Keratinocyte (primary cell): ENCODE measurements around the gene NLRP6. TPM values are rescaled to one million over a fixed set of nuclear protein-coding genes. Genes with fewer than 3 reads are reported as not detected.

Experiments used
- DNase-seq: peaks from one replicate; pipeline ENCODE4 v3.0.0-alpha.2; 2011; ENCODE audit warnings: low read depth, missing footprints, low spot score
- FAIRE-seq: peaks from 2 replicates; lab custom pipeline; 2011; peaks lifted over from hg19 to GRCh38; lab: Jason Lieb, UNC
- H2AFZ ChIP-seq: 2 replicates; pipeline ENCODE4 v1.6.0; 2012; ENCODE audit warnings: low read length, control low read depth, inconsistent platforms; ENCODE audit not compliant: control insufficient read depth
- H3K27ac ChIP-seq: 2 replicates; pipeline ENCODE4 v1.5.1; 2011; ENCODE audit warnings: low read length; ENCODE audit not compliant: control insufficient read depth, insufficient read depth
- H3K27me3 ChIP-seq: 3 replicates; pipeline ENCODE4 v1.6.0; 2011; ENCODE audit warnings: low read length; ENCODE audit not compliant: control insufficient read depth, insufficient read depth; ENCODE audit errors: extremely low read depth
- H3K36me3 ChIP-seq, 2 experiments: 2 replicates in 1 of 2; 3 replicates in 1 of 2; pipeline ENCODE4 v1.5.1; 2011; ENCODE audit warnings: low read length in 2 of 2, mild to moderate bottlenecking in 1 of 2; ENCODE audit not compliant: control insufficient read depth in 2 of 2, insufficient read depth in 2 of 2; ENCODE audit errors: extremely low read depth in 1 of 2
- H3K4me1 ChIP-seq: 3 replicates; pipeline ENCODE4 v1.5.1; 2011; ENCODE audit warnings: low read length; ENCODE audit not compliant: control insufficient read depth, insufficient read depth; ENCODE audit errors: extremely low read depth
- H3K4me2 ChIP-seq: 3 replicates; pipeline ENCODE4 v1.6.0; 2011; ENCODE audit warnings: low read depth, low read length; ENCODE audit not compliant: control insufficient read depth, insufficient read depth; ENCODE audit errors: extremely low read depth
- H3K4me3 ChIP-seq, 3 experiments: fragments of 200-600 bp in 1 of 3; sonication (generic) in 1 of 3; 2 replicates in 2 of 3; 3 replicates in 1 of 3; pipeline ENCODE4 v1.5.1; 2011 to 2016; ENCODE audit warnings: low read length in 3 of 3, mild to moderate bottlenecking in 3 of 3, control low read depth in 2 of 3, inconsistent platforms in 1 of 3, low read depth in 1 of 3, mixed read lengths in 1 of 3, mixed run types in 1 of 3, moderate library complexity in 1 of 3; ENCODE audit not compliant: control insufficient read depth in 2 of 3, insufficient read depth in 2 of 3; ENCODE audit errors: extremely low read depth in 1 of 3
- H3K79me2 ChIP-seq: 2 replicates; pipeline ENCODE4 v1.6.0; 2012; ENCODE audit warnings: low read length; ENCODE audit not compliant: control insufficient read depth, insufficient read depth
- H3K9ac ChIP-seq: 3 replicates; pipeline ENCODE4 v1.6.0; 2011; ENCODE audit warnings: low read length; ENCODE audit not compliant: control insufficient read depth, insufficient read depth; ENCODE audit errors: extremely low read depth
- H3K9me1 ChIP-seq: 3 replicates; pipeline ENCODE4 v1.6.0; 2011; ENCODE audit warnings: low read length; ENCODE audit not compliant: control insufficient read depth, insufficient read depth; ENCODE audit errors: extremely low read depth
- H3K9me3 ChIP-seq: 2 replicates; pipeline ENCODE4 v1.5.1; 2012; ENCODE audit warnings: low read depth, low read length; ENCODE audit not compliant: control insufficient read depth
- H4K20me1 ChIP-seq: 3 replicates; pipeline ENCODE4 v1.6.0; 2011; ENCODE audit warnings: low read length; ENCODE audit not compliant: control insufficient read depth, insufficient read depth; ENCODE audit errors: extremely low read depth
- EZH2 ChIP-seq: IDR thresholded peaks from one replicate; pipeline ENCODE4 v1.6.1; 2012; ENCODE audit warnings: inconsistent platforms, mild to moderate bottlenecking, low read length, moderate library complexity
- dilution Hi-C: fragments of 300-500 bp; cut with MboI; formaldehyde crosslinking; loops from one replicate; pipeline ENCODE4 v1.7.0; 2020; ENCODE audit warnings: low sequenced_read_pairs; ENCODE audit not compliant: extremely low pct_ligation_motif_present
- polyA plus RNA-seq, 5 experiments: library from polyadenylated mRNA; depleted of rRNA in 3 of 5; stranded (reverse) in 3 of 5; stranded (forward) in 1 of 5; unstranded in 1 of 5; fragments of >200 nt; gene quantifications; 1 replicate in 1 of 5; 2 replicates in 3 of 5; 3 replicates in 1 of 5; pipeline versions ENCODE4 v1.2.1 to v1.2.3, GENCODE V29; 2011 to 2012; ENCODE audit warnings: missing spikeins in 2 of 5, low read depth in 1 of 5, low replicate concordance in 1 of 5
- TF ChIP-seq, protein P1 (sequence below), 3 experiments: IDR thresholded peaks in 1 of 3; conservative IDR thresholded peaks in 1 of 3; optimal IDR thresholded peaks in 1 of 3; 2 replicates in 2 of 3; 3 replicates in 1 of 3; pipeline versions ENCODE3 to v1.5.1; 2011; ENCODE audit warnings: low read length in 3 of 3, mild to moderate bottlenecking in 3 of 3, moderate library complexity in 2 of 3, control low read depth in 1 of 3, inconsistent platforms in 1 of 3; ENCODE audit not compliant: insufficient read depth in 2 of 3; ENCODE audit errors: extremely low read depth in 1 of 3

Gene NLRP6
- polyA plus RNA-seq, 1 donor (not counting 4 experiments of a cell fraction or from before 2014, with no cell fraction given): not detected

DNA sequence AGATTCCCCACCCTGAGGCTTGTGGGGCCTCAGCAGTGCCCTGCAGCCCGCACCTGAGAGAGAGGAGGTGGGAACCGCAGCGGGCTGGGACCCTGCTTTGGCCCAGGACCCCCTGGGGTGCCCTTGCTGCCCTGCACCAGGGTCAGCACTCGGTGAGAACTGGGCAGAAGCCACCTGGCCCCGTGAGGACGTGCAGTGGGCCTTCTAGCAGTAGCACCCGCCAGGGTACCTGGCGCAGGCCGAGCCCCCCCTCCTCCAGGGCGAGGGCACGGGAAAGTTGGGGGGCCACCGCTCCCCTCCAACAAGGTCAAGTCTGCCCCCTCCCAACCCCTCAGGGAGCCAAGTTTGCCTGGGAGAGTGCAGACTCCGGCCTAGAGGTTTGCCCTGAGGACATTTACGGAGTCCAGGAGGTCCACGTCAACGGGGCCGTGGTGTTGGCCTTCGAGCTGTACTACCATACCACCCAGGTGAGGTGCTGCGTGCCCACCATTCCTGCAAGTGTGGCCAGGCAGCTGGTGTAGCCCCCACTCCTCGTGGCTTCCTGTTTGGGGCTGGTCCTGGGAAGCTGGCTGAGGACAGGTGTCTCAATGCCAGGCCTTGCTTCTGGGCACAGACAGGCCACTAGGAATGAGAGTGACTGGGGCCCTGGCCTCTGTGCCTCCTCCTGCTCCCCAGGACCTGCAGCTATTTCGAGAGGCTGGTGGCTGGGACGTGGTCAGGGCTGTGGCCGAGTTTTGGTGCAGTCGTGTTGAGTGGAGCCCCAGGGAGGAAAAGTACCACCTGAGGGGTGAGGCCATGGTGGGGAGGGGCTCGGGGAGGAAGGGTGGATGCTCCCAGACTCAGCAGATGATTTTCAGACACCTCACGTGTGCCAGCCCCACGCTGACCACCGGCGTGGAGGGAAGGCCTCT is 14.3 kb downstream of the NLRP6 start:
- H3K4me2 ChIP-seq: no peak overlapping the region
- H3K9me3 ChIP-seq: no peaks in the 10 kb centered on the region
- H3K9ac ChIP-seq: no peak overlapping the region
- H3K4me3 ChIP-seq: no peak overlapping the region
- H3K27ac ChIP-seq: no peak overlapping the region
- FAIRE-seq: no peak
- no peak overlapping the region for H2AFZ ChIP-seq
- no peaks in the 10 kb centered on the region for H3K79me2 ChIP-seq
- H3K4me1 ChIP-seq: peaks cover 7% of the 10 kb centered on the region
- H3K36me3 ChIP-seq: no peaks in the 10 kb centered on the region
- no peaks in the 10 kb centered on the region for H3K9me1 ChIP-seq
- no peak for DNase-seq
- TF ChIP-seq, protein P1, sequence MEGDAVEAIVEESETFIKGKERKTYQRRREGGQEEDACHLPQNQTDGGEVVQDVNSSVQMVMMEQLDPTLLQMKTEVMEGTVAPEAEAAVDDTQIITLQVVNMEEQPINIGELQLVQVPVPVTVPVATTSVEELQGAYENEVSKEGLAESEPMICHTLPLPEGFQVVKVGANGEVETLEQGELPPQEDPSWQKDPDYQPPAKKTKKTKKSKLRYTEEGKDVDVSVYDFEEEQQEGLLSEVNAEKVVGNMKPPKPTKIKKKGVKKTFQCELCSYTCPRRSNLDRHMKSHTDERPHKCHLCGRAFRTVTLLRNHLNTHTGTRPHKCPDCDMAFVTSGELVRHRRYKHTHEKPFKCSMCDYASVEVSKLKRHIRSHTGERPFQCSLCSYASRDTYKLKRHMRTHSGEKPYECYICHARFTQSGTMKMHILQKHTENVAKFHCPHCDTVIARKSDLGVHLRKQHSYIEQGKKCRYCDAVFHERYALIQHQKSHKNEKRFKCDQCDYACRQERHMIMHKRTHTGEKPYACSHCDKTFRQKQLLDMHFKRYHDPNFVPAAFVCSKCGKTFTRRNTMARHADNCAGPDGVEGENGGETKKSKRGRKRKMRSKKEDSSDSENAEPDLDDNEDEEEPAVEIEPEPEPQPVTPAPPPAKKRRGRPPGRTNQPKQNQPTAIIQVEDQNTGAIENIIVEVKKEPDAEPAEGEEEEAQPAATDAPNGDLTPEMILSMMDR (optimal IDR thresholded peaks at IDR 0.05 in 1 of 3, IDR thresholded peaks at IDR 0.05 in 1 of 3, conservative IDR thresholded peaks at IDR 0.05 in 1 of 3; ENCODE audit: extremely low read depth in 1 of 3, insufficient read depth in 2 of 3, low read length in 3 of 3): no peak
- TF ChIP-seq EZH2: no peak
- dilution Hi-C loops: no loop called here
- peaks cover 18% of the 10 kb centered on the region for H3K27me3 ChIP-seq
- no peaks in the 10 kb centered on the region for H4K20me1 ChIP-seq

DNA sequence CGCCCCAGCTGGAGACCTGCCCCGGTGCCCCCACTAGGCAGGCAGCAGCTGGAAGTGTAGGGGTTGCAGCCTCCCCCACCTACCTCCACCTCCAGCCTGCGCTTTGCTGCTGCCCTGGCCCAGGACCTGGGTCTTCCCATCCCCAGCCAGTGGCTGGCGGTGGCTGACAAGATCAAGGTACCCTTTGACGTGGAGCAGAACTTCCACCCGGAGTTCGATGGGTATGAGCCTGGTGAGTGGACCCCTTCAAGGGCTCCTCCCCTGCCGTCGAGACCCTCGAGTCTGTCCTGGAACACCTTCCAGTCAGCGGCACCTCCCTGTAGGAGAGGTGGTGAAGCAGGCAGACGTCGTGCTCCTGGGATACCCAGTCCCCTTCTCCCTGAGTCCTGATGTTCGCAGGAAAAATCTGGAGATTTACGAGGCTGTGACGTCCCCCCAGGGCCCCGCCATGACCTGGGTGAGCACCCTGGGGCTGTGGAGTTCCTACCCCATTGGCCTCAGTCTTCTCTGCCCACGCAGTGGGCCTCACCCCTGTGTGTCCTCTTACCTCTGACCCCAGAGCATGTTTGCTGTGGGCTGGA is 15.2 kb downstream of the NLRP6 start:
- no peak for DNase-seq
- Histone ChIP-seq H3K27me3 (peaks cover 15% of the 10 kb centered on the region), H3K4me2 (no peak overlapping the region), H3K9ac (no peak overlapping the region), H3K9me1 (no peaks in the 10 kb centered on the region), H2AFZ (no peak overlapping the region), H3K36me3 (no peaks in the 10 kb centered on the region), H3K27ac (no peak overlapping the region), H3K9me3 (no peaks in the 10 kb centered on the region), H4K20me1 (no peaks in the 10 kb centered on the region), H3K4me1 (peaks cover 1% of the 10 kb centered on the region), H3K79me2 (no peaks in the 10 kb centered on the region), H3K4me3 (no peak overlapping the region)
- TF ChIP-seq EZH2: no peak
- TF ChIP-seq, protein P1 (optimal IDR thresholded peaks at IDR 0.05 in 1 of 3, IDR thresholded peaks at IDR 0.05 in 1 of 3, conservative IDR thresholded peaks at IDR 0.05 in 1 of 3; ENCODE audit: extremely low read depth in 1 of 3, insufficient read depth in 2 of 3, low read length in 3 of 3): no peak
- no peak for FAIRE-seq
- dilution Hi-C loops: no loop called here
